Measurements from ENCODE around the gene EPS15. TPM values are rescaled to one million over a fixed set of nuclear protein-coding genes. Genes with fewer than 3 reads are reported as not detected.

EPS15 gene
- total and polyA plus RNA-seq, 2 of the 8 experiments (the other 6 are each of a cell fraction or from before 2014, with no cell fraction given), result 15.9 to 57.2 TPM

- no peak overlapping the region for H2BK12ac ChIP-seq (ENCODE audit: low read depth, low read length)
- H3K9me3 ChIP-seq (ENCODE audit: insufficient read depth in 2 of 2, low read depth in 1 of 2, low read length in 1 of 2), result no peaks in the 10 kb centered on the region
- H2BK20ac ChIP-seq (ENCODE audit: low read length), result no peak overlapping the region
- no peaks in the 10 kb centered on the region; a peak in 2 of 7 replicates for H3K4me1 ChIP-seq (replicated peaks in 1 of 4; ENCODE audit: control insufficient read depth in 3 of 4, insufficient read depth in 4 of 4, low read length in 3 of 4)
- no peak overlapping the region for H3K27ac ChIP-seq (ENCODE audit: low read depth, low read length)
- H3K23me2 ChIP-seq (ENCODE audit: low read depth, low read length), result peaks cover 9% of the 10 kb centered on the region; the same call in 1 of the 2 replicates
- no peak overlapping the region for H2BK120ac ChIP-seq (replicated peaks; ENCODE audit: low read depth, low read length)
- no peak overlapping the region for H4K91ac ChIP-seq (replicated peaks; ENCODE audit: insufficient read length, low read length)
- no peak overlapping the region for H3K4ac ChIP-seq (replicated peaks; ENCODE audit: insufficient read length, low read depth, low read length)
- TF ChIP-seq GTF2F1 (IDR thresholded peaks at IDR 0.05; ENCODE audit: borderline replicate concordance, low read depth, low read length) (no peak), SP2 (IDR thresholded peaks at IDR 0.05; ENCODE audit: low read length) (no peak), YY1 (IDR thresholded peaks at IDR 0.05; ENCODE audit: low read depth, low read length) (no peak), EP300 (IDR thresholded peaks at IDR 0.05; ENCODE audit: borderline replicate concordance in 1 of 2, low read depth in 2 of 2, low read length in 2 of 2) (no peak), ATF3 (IDR thresholded peaks at IDR 0.05; ENCODE audit: insufficient read depth, low read depth, low read length) (no peak), BCL11A (IDR thresholded peaks at IDR 0.05; ENCODE audit: low read depth in 2 of 2, low read length in 2 of 2) (no peak), TCF12 (IDR thresholded peaks at IDR 0.05; ENCODE audit: low read depth, low read length) (no peak), EGR1 (IDR thresholded peaks at IDR 0.05; ENCODE audit: borderline replicate concordance, low read depth, low read length) (no peak), CHD1 (IDR thresholded peaks at IDR 0.05; ENCODE audit: low read depth, low read length) (no peak), RFX5 (IDR thresholded peaks at IDR 0.05; ENCODE audit: borderline replicate concordance, low read depth, low read length) (no peak), CHD2 (IDR thresholded peaks at IDR 0.05; ENCODE audit: low read length) (no peak), ASH2L (IDR thresholded peaks at IDR 0.05; ENCODE audit: low read length) (no peak), BRCA1 (IDR thresholded peaks at IDR 0.05; ENCODE audit: low read depth, low read length) (no peak)
- H4K5ac ChIP-seq (ENCODE audit: insufficient read length, low read depth, low read length), result no peak overlapping the region
- POLR2A ChIA-PET (ENCODE audit: partially characterized antibody), result no interaction called here
- no peak overlapping the region for H4K8ac ChIP-seq (ENCODE audit: extremely low read depth, insufficient read depth, low read length)
- no peak for FAIRE-seq
- no peaks in the 10 kb centered on the region for H4K20me1 ChIP-seq (replicated peaks in 1 of 2; ENCODE audit: control insufficient read depth in 1 of 2, insufficient read depth in 2 of 2, low read length in 2 of 2)
- H3K79me2 ChIP-seq (ENCODE audit: control insufficient read depth in 1 of 2, insufficient read depth in 2 of 2, low read length in 2 of 2), result peaks cover 5 to 80% of the 10 kb centered on the region in 2 experiments; a peak in 3 of 4 replicates
- no peaks in the 10 kb centered on the region for H3K79me1 ChIP-seq (ENCODE audit: low read depth, low read length)
- CTCF ChIA-PET (ENCODE audit: partially characterized antibody), result no interaction called here
- no peak overlapping the region for H2BK15ac ChIP-seq (ENCODE audit: low read length)
- no peaks in the 10 kb centered on the region for H3K36me3 ChIP-seq (ENCODE audit: control insufficient read depth in 2 of 4, insufficient read depth in 4 of 4, low read length in 3 of 4)
- H3K23ac ChIP-seq (ENCODE audit: insufficient read length), result no peak overlapping the region
- no peak for DNase-seq (ENCODE audit: low read depth in 1 of 2, low spot score in 2 of 2)
- H3K18ac ChIP-seq (ENCODE audit: extremely low read depth, low read length), result no peak overlapping the region
- 89% methylated on average over 2 of the region's 2 CpGs; no CpG with 5 or more reads in 1 of the 2 experiments for WGBS, 2 experiments (ENCODE audit: extremely low coverage in 1 of 2, insufficient coverage in 1 of 2, insufficient read length in 1 of 2, insufficient replicate concordance in 2 of 2, low coverage in 1 of 2, low lambda C conversion rate in 2 of 2, missing lambda C conversion rate in 1 of 2)
- H3K9ac ChIP-seq (replicated peaks in 1 of 4; ENCODE audit: extremely low read depth in 1 of 4, low read depth in 3 of 4, low read length in 3 of 4), result no peak overlapping the region
- no peak overlapping the region for H2AK5ac ChIP-seq (ENCODE audit: low read depth, low read length)
- H2BK5ac ChIP-seq (ENCODE audit: low read depth, low read length), result no peak overlapping the region
- no peak overlapping the region for H3K56ac ChIP-seq (replicated peaks; ENCODE audit: insufficient read length, low read depth, low read length)
- H2AFZ ChIP-seq (ENCODE audit: low read length), result no peak overlapping the region
- H3K27me3 ChIP-seq (replicated peaks in 1 of 4; ENCODE audit: control insufficient read depth in 3 of 4, extremely low read depth in 1 of 4, insufficient read depth in 3 of 4, low read length in 3 of 4), result no peaks in the 10 kb centered on the region
- H3K4me2 ChIP-seq (ENCODE audit: insufficient read depth in 1 of 2, low read depth in 2 of 2, low read length in 2 of 2), result no peak overlapping the region
- no peak overlapping the region for H3K4me3 ChIP-seq (ENCODE audit: extremely low read depth in 1 of 4, insufficient read depth in 2 of 4, low read depth in 3 of 4, low read length in 4 of 4)
- no peak overlapping the region for H3K14ac ChIP-seq (ENCODE audit: insufficient read length)
These were observed 4.3 kb downstream of the EPS15 start for GRCh38 chr1:51514733-51515132.

Measured in H1 (cell line).